Colonic mucosa (tissue), 4 donors: ENCODE data around the gene EXOC3L4. TPM values are rescaled to one million over a fixed set of nuclear protein-coding genes. Genes with fewer than 3 reads are reported as not detected.
"Not testable (repeated sequence)": the region's sequence is repeated elsewhere in the genome, so short reads cannot be mapped to it uniquely, and the experiment has no call there.

Experiments
- DNase-seq: peaks from one replicate; pipeline ENCODE4 v3.0.0-alpha.2; 2020
- H3K27ac ChIP-seq: fragments of 200-600 bp; one replicate; pipeline ENCODE4 v1.8.0; 2021
- H3K27me3 ChIP-seq: fragments of 200-600 bp; one replicate; pipeline ENCODE4 v1.8.0; 2021
- H3K36me3 ChIP-seq: fragments of 200-600 bp; one replicate; pipeline ENCODE4 v1.8.0; 2021
- H3K4me1 ChIP-seq: fragments of 200-600 bp; one replicate; pipeline ENCODE4 v1.8.0; 2021; ENCODE audit warnings: mild to moderate bottlenecking
- H3K4me3 ChIP-seq: fragments of 200-600 bp; one replicate; pipeline ENCODE4 v1.8.0; 2021
- H3K9ac ChIP-seq, 2 donors: one replicate each; pipeline ENCODE4 v1.7.0; 2013; ENCODE audit warnings: control low read depth in 2 of 2, low read depth in 2 of 2, low read length in 2 of 2
- H3K9me3 ChIP-seq: fragments of 200-600 bp; one replicate; pipeline ENCODE4 v1.8.0; 2021
- intact Hi-C: fragments of 100-400 bp; cut with DNase I; formaldehyde crosslinking; loops from one replicate; pipeline ENCODE4 v1.14.1; 2022
- total RNA-seq, 2 donors: library from RNA; stranded (reverse); fragmentation: NEBNext Ultra II Directional in 1 of 2; extraction: Animal tissue kit (Norgen Biotek cat#: 25700) in 1 of 2; gene quantifications; one replicate each; pipeline ENCODE4 v1.2.1, GENCODE V29; 2021
- TF ChIP-seq, protein P1 (sequence below): fragments of 200-600 bp; IDR thresholded peaks from one replicate; pipeline ENCODE4 v1.8.0; 2022; ENCODE audit warnings: antibody characterized with exemption, mild to moderate bottlenecking
- donor health status: healthy.
- donor health status: DM: no; HTN: no; CAD: no.
- donor health status: DM: no; HTN: no; CAD: no.

Gene EXOC3L4
- total RNA-seq, 2 donors from 2014 or later = 11.3 to 15.6 TPM

DNA sequence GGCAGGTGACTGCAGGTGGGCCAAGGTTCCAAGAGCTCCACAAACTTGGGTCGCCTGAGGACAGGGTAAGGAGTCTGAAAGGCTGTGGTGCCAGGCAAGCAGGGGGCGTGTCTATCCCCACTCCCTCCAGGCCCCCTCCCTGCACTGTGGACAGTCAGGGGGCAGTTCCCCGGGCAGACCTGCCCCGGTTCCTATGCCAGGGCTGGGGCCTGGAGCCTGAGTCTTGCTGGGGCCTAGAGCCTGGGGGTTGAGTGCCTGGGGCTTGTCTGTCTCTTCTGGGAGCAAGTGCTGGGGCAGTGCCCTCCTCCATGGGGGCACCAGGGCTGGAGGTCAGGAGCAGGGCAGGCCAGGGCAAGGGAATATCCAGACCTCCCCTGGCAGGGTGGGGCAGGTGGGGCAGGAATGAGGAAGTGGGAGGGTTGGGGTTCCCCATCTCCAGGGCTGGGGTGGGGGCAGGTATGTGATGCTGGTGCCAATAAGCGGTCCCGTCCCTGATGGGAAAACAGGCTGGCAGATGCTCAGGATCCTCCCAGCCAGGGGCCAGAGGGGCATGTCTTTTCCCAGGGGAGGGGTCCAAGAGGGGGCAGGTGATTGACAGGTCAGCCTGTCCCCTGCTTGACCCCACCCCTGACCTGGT, 16.8 kb downstream of the EXOC3L4 start:
- H3K36me3 ChIP-seq = no peaks in the 10 kb centered on the region
- H3K9ac ChIP-seq = peak overlapping the region in 1 of 2 donors; percentile 46
- no peak for DNase-seq
- H3K27ac ChIP-seq = peak overlapping the region; percentile 55
- no peaks in the 10 kb centered on the region for H3K9me3 ChIP-seq
- peaks cover 9% of the 10 kb centered on the region for H3K4me1 ChIP-seq
- no peak overlapping the region for H3K4me3 ChIP-seq
- H3K27me3 ChIP-seq = no peaks in the 10 kb centered on the region
- intact Hi-C loops = no loop called here
- TF ChIP-seq, protein P1, sequence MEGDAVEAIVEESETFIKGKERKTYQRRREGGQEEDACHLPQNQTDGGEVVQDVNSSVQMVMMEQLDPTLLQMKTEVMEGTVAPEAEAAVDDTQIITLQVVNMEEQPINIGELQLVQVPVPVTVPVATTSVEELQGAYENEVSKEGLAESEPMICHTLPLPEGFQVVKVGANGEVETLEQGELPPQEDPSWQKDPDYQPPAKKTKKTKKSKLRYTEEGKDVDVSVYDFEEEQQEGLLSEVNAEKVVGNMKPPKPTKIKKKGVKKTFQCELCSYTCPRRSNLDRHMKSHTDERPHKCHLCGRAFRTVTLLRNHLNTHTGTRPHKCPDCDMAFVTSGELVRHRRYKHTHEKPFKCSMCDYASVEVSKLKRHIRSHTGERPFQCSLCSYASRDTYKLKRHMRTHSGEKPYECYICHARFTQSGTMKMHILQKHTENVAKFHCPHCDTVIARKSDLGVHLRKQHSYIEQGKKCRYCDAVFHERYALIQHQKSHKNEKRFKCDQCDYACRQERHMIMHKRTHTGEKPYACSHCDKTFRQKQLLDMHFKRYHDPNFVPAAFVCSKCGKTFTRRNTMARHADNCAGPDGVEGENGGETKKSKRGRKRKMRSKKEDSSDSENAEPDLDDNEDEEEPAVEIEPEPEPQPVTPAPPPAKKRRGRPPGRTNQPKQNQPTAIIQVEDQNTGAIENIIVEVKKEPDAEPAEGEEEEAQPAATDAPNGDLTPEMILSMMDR = no peak

DNA sequence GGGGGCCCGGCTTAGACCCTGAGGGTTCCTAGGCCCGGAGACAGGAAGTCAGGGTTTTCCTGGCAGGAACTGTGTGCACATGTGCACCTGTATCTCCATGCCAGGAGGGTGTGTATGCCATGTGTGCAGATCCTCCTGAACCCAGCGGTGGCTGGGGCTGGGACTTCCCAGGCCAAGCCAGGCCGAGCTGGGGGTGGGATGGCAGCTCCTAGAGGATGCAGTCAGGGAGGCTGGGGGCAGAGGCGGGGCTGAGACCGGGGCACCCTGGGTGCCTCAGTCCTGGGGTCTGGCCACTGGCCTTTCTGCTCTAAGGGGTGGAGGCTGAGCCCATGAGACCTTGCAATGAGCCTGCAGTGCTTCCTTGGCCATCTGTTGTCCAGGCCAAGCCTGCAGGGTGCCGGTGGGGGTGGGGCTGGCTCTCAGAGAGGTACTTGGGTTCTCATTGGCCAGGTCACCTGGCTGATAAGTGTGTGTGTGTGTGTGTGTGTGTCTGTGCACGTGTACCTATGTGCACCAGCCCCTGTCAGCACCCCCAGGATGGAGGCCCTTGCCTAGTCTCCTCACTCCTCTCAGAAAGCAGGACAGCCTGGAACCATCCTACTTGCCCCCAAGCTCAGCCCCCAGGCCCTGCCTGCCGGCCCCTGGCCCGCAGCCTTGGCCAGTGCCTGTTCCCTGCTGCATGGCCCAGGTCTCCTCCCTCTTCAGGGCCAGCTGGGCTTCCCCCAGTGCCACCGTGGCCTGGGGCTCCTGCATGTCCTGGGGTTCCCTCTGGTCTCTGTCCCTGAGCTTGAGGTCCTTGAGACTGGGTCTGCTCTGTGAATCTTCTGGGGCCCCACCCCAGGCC, 18.1 kb downstream of the EXOC3L4 start:
- no peaks in the 10 kb centered on the region for H3K9me3 ChIP-seq
- no peaks in the 10 kb centered on the region for H3K36me3 ChIP-seq
- H3K4me3 ChIP-seq = no peak overlapping the region
- intact Hi-C loops = no loop called here
- H3K4me1 ChIP-seq = peaks cover 9% of the 10 kb centered on the region
- TF ChIP-seq, protein P1 = no peak
- no peak for DNase-seq
- H3K27ac ChIP-seq = no peak overlapping the region
- no peaks in the 10 kb centered on the region for H3K27me3 ChIP-seq
- H3K9ac ChIP-seq = no peak overlapping the region

DNA sequence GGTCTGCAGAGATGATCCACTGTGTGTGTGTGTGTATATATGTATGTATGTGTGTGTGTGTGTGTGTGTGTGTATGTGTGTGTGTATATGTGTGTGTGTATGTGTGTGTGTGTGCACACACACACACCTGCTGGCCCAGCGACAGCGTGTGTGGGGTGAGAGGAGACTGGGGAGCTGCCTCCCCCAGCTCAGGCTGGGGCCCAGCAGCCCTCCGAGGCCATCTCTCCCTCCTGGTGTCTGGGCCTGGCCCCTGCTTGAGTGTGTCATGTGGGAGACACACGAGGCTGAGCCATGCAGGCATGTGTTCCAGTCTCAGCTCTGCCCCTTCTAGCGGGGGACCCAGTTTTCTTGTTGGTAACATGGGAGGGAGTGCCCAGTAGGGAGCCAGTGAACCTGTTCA, 18.8 kb downstream of the EXOC3L4 start:
- no peak overlapping the region for H3K27ac ChIP-seq
- intact Hi-C loops = no loop called here
- TF ChIP-seq, protein P1 = no peak
- DNase-seq = no peak
- H3K27me3 ChIP-seq = no peaks in the 10 kb centered on the region
- H3K9me3 ChIP-seq = no peaks in the 10 kb centered on the region
- H3K4me3 ChIP-seq = no peak overlapping the region
- no peaks in the 10 kb centered on the region for H3K36me3 ChIP-seq
- H3K4me1 ChIP-seq = peaks cover 9% of the 10 kb centered on the region
- no peak overlapping the region for H3K9ac ChIP-seq

DNA sequence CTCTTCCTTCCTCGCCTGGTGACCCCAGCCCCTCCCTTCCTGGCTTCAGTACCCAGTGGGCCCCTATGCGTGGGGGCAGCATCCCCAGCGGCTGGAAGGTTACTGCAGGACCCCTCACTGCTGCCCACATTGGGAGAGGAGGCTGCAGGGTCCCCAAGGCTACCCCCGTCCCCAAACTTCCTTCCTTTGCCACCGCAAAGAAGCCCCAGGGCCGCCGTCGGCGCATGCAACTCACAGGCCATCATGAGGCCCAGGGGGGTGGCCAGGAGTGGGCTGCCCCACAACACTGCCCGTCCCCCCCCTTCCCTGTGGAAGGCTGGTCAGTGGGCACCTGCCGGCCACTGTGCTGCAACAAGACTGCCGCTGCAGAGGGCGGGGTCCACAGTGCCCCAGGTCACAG, 19.2 kb downstream of the EXOC3L4 start:
- DNase-seq = no peak

DNA sequence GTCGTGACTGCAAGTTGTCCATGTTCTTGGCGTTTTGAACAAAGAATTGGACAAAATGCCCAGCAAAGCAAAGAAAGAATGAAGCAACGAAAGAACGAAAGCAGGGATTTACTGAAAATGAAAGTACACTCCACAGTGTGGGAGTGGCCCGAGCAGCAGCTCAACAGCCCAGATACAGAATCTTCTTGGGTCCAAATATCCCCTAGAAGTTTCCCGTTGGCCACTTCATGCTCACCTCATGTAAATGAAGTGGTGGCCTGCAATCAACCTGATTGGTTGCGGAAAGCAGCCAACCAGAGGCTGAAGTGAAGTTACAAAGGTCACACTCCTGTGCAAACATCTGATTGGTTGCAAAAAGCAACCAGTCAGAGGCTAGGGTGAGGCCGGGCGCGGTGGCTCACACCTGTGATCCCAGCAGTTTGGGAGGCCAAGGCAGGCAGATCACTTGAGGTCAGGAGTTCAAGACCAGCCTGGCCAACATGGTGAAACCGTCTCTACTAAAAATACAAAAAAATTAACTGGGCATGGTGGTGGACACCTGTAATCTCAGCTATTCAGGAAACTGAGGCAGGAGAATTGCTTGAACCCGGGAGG, 20.7 kb downstream of the EXOC3L4 start:
- H3K4me3 ChIP-seq, H3K9me3 ChIP-seq, H3K36me3 ChIP-seq, H3K27me3 ChIP-seq, H3K4me1 ChIP-seq, intact Hi-C loops: not testable (repeated sequence)
- Histone ChIP-seq H3K27ac (peak overlapping the region; percentile 73), H3K9ac (peak overlapping the region in 1 of 2 donors; percentile 5)
- DNase-seq = peak; percentile 83

More for the DNA sequence above, 19.2 kb downstream of the EXOC3L4 start:
- H3K27me3 ChIP-seq = no peaks in the 10 kb centered on the region
- TF ChIP-seq, protein P1 = no peak
- H3K9me3 ChIP-seq = no peaks in the 10 kb centered on the region
- no peaks in the 10 kb centered on the region for H3K36me3 ChIP-seq
- no peak overlapping the region for H3K4me3 ChIP-seq
- no peak overlapping the region for H3K27ac ChIP-seq
- intact Hi-C loops = no loop called here
- H3K4me1 ChIP-seq = peaks cover 9% of the 10 kb centered on the region
- no peak overlapping the region for H3K9ac ChIP-seq
